ENCODE results near the gene ADCY5. TPM values are rescaled to one million over a fixed set of nuclear protein-coding genes. Genes with fewer than 3 reads are reported as not detected.
A peak's percentile ranks its signal among the peaks of the same experiment; 100 is the strongest.

The ADCY5 gene
- total RNA-seq, 1 donor from 2014 or later, result 32.2 TPM

DNA sequence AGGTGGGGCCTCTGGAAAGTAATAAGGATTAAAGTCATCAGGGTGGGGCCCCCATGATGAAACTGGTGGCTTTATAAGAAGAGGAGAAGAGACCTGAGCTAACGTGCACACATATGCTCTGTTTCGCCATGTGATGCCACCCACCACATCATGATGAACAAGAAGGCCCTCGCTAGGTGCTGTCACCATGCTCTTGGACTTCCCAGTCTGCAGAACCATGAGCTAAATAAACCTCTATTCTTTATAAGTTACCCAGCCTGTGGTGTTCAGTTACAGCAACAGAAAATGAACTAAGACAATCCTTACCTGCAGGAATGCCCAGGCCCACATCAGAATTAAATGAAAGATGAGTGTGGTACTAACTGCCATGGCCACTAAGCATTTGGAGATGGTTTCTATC, 79.8 kb downstream of the ADCY5 start:
- no peak for DNase-seq (ENCODE audit: low spot score in 2 of 2)
- peaks cover 16 to 72% of the 10 kb centered on the region in 2 donors for H3K4me1 ChIP-seq
- peak overlapping the region in 1 of 2 donors; percentile 44 for H3K27ac ChIP-seq
- H3K9me3 ChIP-seq, result no peaks in the 10 kb centered on the region
- H3K4me3 ChIP-seq, result no peak overlapping the region
- no peaks in the 10 kb centered on the region for H3K36me3 ChIP-seq
- TF ChIP-seq, protein P1, sequence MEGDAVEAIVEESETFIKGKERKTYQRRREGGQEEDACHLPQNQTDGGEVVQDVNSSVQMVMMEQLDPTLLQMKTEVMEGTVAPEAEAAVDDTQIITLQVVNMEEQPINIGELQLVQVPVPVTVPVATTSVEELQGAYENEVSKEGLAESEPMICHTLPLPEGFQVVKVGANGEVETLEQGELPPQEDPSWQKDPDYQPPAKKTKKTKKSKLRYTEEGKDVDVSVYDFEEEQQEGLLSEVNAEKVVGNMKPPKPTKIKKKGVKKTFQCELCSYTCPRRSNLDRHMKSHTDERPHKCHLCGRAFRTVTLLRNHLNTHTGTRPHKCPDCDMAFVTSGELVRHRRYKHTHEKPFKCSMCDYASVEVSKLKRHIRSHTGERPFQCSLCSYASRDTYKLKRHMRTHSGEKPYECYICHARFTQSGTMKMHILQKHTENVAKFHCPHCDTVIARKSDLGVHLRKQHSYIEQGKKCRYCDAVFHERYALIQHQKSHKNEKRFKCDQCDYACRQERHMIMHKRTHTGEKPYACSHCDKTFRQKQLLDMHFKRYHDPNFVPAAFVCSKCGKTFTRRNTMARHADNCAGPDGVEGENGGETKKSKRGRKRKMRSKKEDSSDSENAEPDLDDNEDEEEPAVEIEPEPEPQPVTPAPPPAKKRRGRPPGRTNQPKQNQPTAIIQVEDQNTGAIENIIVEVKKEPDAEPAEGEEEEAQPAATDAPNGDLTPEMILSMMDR (IDR thresholded peaks at IDR 0.05), result no peak
- intact Hi-C loops (cut with DNase I), result no loop called here
- no peaks in the 10 kb centered on the region for H3K27me3 ChIP-seq

DNA sequence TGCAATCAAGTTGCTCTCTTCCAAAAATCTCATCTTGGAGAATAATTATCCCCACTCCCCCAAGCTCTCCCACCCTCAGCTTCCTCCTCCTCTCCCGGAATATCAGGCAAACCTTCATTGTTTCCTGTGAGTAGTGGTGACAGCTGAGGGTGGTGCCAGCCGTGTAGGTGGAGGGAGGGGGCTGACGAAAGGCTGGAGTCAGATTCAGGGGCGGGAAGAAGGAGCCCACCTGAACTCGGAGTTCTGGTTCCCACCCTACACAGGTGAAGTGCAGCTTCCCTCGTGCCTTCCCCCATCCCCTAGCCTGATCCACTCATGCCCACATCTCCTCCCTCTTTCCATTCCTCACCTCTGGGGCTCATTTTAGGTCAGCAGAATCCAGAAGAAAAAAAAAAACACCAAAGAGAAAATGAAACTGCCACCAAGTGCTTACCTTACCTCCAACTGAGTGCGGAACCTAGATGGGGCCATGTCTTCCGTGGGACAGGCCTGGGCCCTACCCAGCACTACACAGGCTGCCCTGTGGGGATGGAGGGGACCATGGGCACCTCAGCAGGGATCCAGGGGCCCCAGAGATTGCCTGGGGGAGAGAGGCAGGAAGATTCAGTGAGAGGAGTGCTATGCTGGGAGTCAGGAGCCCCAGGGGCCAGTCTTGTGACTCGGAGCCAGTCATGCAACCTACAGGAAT, 81.3 kb downstream of the ADCY5 start:
- intact Hi-C loops (cut with DNase I), result no loop called here
- peak overlapping the region; percentile 55 to 56 for H3K27ac ChIP-seq
- TF ChIP-seq, protein P1 (IDR thresholded peaks at IDR 0.05), result no peak
- peaks cover 15 to 60% of the 10 kb centered on the region in 2 donors for H3K4me1 ChIP-seq
- no peaks in the 10 kb centered on the region for H3K36me3 ChIP-seq
- H3K9me3 ChIP-seq, result no peaks in the 10 kb centered on the region
- DNase-seq (ENCODE audit: low spot score in 2 of 2), result no peak
- no peak overlapping the region for H3K4me3 ChIP-seq
- H3K27me3 ChIP-seq, result no peaks in the 10 kb centered on the region

DNA sequence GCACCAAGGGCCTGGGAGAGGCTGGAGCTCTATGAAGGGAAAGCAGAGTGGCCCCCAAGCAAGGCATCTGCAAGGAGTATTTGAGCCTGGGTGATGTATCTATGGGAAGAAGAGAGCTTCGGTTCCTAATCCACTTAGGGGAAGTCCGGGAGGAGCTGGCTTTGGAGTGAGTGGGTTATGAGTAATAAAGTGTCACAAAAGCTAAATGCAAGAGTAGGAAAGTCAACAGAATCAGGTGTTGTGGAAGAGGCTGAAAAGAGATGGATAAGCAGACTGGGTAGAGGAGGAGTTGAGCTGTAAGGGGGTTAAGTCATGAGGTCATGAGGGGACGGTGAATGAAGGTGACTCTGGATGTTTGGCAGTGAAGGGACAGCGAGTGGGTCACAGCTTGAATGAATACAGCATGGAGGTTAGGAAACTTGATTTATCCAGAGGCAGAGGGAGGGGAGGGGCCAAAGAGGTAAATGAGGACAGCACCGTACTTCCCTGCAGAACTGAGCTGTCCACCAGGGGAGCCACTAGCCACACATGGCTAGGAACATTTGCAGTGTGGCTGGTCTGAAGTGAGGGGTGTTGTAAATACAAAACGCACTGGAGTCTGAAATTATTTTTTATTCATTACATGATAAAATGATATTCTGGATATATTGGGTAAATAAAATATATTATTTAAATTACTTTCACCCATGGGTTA, 83.3 kb downstream of the ADCY5 start:
- no peak for DNase-seq (ENCODE audit: low spot score in 2 of 2)
- no peak overlapping the region for H3K4me3 ChIP-seq
- intact Hi-C loops (cut with DNase I), result no loop called here
- TF ChIP-seq, protein P1 (IDR thresholded peaks at IDR 0.05), result peak; percentile 37 to 56 (median 56)
- H3K27ac ChIP-seq, result peak overlapping the region; percentile 13 to 47
- peaks cover 9 to 45% of the 10 kb centered on the region in 2 donors for H3K4me1 ChIP-seq
- H3K27me3 ChIP-seq, result no peaks in the 10 kb centered on the region
- H3K9me3 ChIP-seq, result no peaks in the 10 kb centered on the region
- H3K36me3 ChIP-seq, result no peaks in the 10 kb centered on the region

DNA sequence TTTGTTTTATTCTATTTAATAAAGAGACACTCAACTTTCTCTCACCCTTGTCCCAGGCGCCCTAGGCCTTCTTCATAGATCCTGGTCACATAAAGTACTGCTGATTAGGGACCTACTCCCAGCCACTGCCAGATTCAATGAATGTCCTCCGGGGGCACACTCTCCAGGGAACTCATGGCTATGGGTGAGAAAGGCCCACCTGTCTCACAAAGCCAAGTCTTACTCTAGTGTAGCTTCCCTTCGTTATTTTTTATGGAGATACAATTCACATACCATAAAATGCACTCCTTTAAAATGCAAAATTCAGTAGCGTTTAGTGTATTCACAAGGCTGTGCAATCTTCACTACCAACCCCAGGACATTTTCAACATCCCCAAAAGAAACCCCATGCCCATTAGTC, 87.8 kb downstream of the ADCY5 start:
- peaks cover 2 to 14% of the 10 kb centered on the region in 2 donors for H3K4me1 ChIP-seq
- TF ChIP-seq, protein P1 (IDR thresholded peaks at IDR 0.05), result no peak
- DNase-seq (ENCODE audit: low spot score in 2 of 2), result no peak
- intact Hi-C loops (cut with DNase I), result no loop called here
- no peaks in the 10 kb centered on the region for H3K9me3 ChIP-seq
- no peak overlapping the region for H3K27ac ChIP-seq
- no peaks in the 10 kb centered on the region for H3K27me3 ChIP-seq
- no peak overlapping the region for H3K4me3 ChIP-seq
- H3K36me3 ChIP-seq, result no peaks in the 10 kb centered on the region

DNA sequence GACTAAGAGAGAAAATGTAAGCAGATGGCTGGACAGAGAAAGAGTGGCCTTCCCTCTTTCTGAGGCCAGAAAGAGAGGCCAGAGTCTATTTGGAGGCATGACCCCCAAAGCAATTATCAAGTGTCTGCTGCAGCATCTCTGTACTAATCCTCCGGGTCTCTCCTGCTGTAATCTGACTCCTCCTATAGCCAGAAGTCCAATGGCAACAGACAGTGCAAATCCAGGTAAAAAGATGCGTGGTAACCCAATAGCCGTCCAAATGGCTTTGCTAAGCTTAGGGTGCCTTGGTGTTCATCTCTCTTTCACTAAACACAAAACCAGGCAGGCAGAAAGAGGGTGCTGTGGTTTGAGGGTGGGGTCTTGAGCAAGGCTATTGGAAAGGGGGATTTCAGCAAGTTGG, 91.6 kb downstream of the ADCY5 start:
- no peak overlapping the region for H3K4me3 ChIP-seq
- H3K9me3 ChIP-seq, result no peaks in the 10 kb centered on the region
- no peaks in the 10 kb centered on the region for H3K36me3 ChIP-seq
- TF ChIP-seq, protein P1 (IDR thresholded peaks at IDR 0.05), result no peak
- intact Hi-C loops (cut with DNase I), result no loop called here
- no peak overlapping the region for H3K27ac ChIP-seq
- no peaks in the 10 kb centered on the region for H3K27me3 ChIP-seq
- no peak for DNase-seq (ENCODE audit: low spot score in 2 of 2)
- H3K4me1 ChIP-seq, result peaks cover 7 to 16% of the 10 kb centered on the region in 2 donors
